ENCODE results near the gene HBS1L. TPM values are rescaled to one million over a fixed set of nuclear protein-coding genes. Genes with fewer than 3 reads are reported as not detected.
A peak's percentile ranks its signal among the peaks of the same experiment; 100 is the strongest.

The HBS1L gene
- total RNA-seq, 1 experiment from 2014 or later: 97.0 TPM

- Mint-ChIP-seq H3K36me3 (ENCODE audit: insufficient read depth, unreplicated experiment) (peaks cover 8% of the 10 kb centered on the region), H3K9me3 (ENCODE audit: unreplicated experiment) (no peaks in the 10 kb centered on the region), H3K27me3 (ENCODE audit: insufficient read depth, unreplicated experiment) (peaks cover 22% of the 10 kb centered on the region), H3K4me3 (ENCODE audit: unreplicated experiment) (no peak overlapping the region), H3K27ac (ENCODE audit: low read depth, unreplicated experiment) (no peak overlapping the region), H3K4me1 (ENCODE audit: insufficient read depth, unreplicated experiment) (peaks cover 12% of the 10 kb centered on the region)
- no TSS peak for BruUV-seq (replicated peaks)
- DNase-seq (ENCODE audit: unreplicated experiment): no peak
- intact Hi-C loops (cut with micrococcal nuclease): no loop called here
- ChIA-PET POLR2A (interaction anchor here (1.9 kb wide), 1 partner anchor 30 kb away, joined by 5 read pairs; no protein-coding TSS in a partner anchor), CTCF (interaction anchor here (0.6 to 2.4 kb wide), 2 partner anchors 85 to 89 kb away, joined by 4 to 7 read pairs; no protein-coding TSS in a partner anchor)
- TF ChIP-seq CTCF (IDR thresholded peaks at IDR 0.05; ENCODE audit: unreplicated experiment): no peak
Measured at GRCh38 chr6:135056632-135057031, 2.0 kb upstream of the HBS1L start.

GRCh38 chr6:135054226-135054568, 425 bp downstream of the HBS1L start:
- ChIA-PET CTCF (interaction anchor here (0.6 to 1.2 kb wide), 3 partner anchors 8 to 1484 kb away, joined by 3 to 6 read pairs (median 3); no protein-coding TSS in a partner anchor), POLR2A (interaction anchor here (0.6 to 2.2 kb wide), 12 partner anchors 8 to 990 kb away, joined by 3 to 17 read pairs (median 5); no protein-coding TSS in a partner anchor)
- DNase-seq (ENCODE audit: unreplicated experiment): no peak
- Mint-ChIP-seq H3K36me3 (ENCODE audit: insufficient read depth, unreplicated experiment) (peaks cover 14% of the 10 kb centered on the region), H3K4me3 (ENCODE audit: unreplicated experiment) (peak overlapping the region; percentile 91), H3K27me3 (ENCODE audit: insufficient read depth, unreplicated experiment) (no peaks in the 10 kb centered on the region), H3K27ac (ENCODE audit: low read depth, unreplicated experiment) (peak overlapping the region; percentile 99), H3K9me3 (ENCODE audit: unreplicated experiment) (no peaks in the 10 kb centered on the region), H3K4me1 (ENCODE audit: insufficient read depth, unreplicated experiment) (peaks cover 17% of the 10 kb centered on the region)
- no peak for TF ChIP-seq CTCF (IDR thresholded peaks at IDR 0.05; ENCODE audit: unreplicated experiment)
- no TSS peak for BruUV-seq (replicated peaks)
- intact Hi-C loops (cut with micrococcal nuclease): no loop called here

- Mint-ChIP-seq H3K4me3 (ENCODE audit: unreplicated experiment) (peak overlapping the region; percentile 91), H3K4me1 (ENCODE audit: insufficient read depth, unreplicated experiment) (peaks cover 17% of the 10 kb centered on the region), H3K36me3 (ENCODE audit: insufficient read depth, unreplicated experiment) (peaks cover 21% of the 10 kb centered on the region), H3K9me3 (ENCODE audit: unreplicated experiment) (no peaks in the 10 kb centered on the region), H3K27ac (ENCODE audit: low read depth, unreplicated experiment) (peak overlapping the region; percentile 99), H3K27me3 (ENCODE audit: insufficient read depth, unreplicated experiment) (no peaks in the 10 kb centered on the region)
- ChIA-PET CTCF (no interaction called here), POLR2A (interaction anchor here (0.6 to 2.1 kb wide), 8 partner anchors 7 to 90 kb away, joined by 3 to 9 read pairs (median 6); no protein-coding TSS in a partner anchor)
- no peak for TF ChIP-seq CTCF (IDR thresholded peaks at IDR 0.05; ENCODE audit: unreplicated experiment)
- no TSS peak for BruUV-seq (replicated peaks)
- intact Hi-C loops (cut with micrococcal nuclease): no loop called here
- no peak for DNase-seq (ENCODE audit: unreplicated experiment)
Measured at GRCh38 chr6:135053406-135053805, 1.2 kb downstream of the HBS1L start.

- no TSS peak for BruUV-seq (replicated peaks)
- TF ChIP-seq CTCF (IDR thresholded peaks at IDR 0.05; ENCODE audit: unreplicated experiment): no peak
- H3K4me3 Mint-ChIP-seq (ENCODE audit: unreplicated experiment): peak overlapping the region; percentile 91
- H3K27me3 Mint-ChIP-seq (ENCODE audit: insufficient read depth, unreplicated experiment): no peaks in the 10 kb centered on the region
- POLR2A ChIA-PET: interaction anchor here (0.6 to 1.9 kb wide), 4 partner anchors 9 to 20 kb away, joined by 3 to 7 read pairs (median 6); no protein-coding TSS in a partner anchor
- CTCF ChIA-PET: no interaction called here
- intact Hi-C loops (cut with micrococcal nuclease): no loop called here
- no peak for DNase-seq (ENCODE audit: unreplicated experiment)
- no peak overlapping the region for H3K27ac Mint-ChIP-seq (ENCODE audit: low read depth, unreplicated experiment)
- H3K4me1 Mint-ChIP-seq (ENCODE audit: insufficient read depth, unreplicated experiment): peaks cover 17% of the 10 kb centered on the region
- no peaks in the 10 kb centered on the region for H3K9me3 Mint-ChIP-seq (ENCODE audit: unreplicated experiment)
- H3K36me3 Mint-ChIP-seq (ENCODE audit: insufficient read depth, unreplicated experiment): peaks cover 26% of the 10 kb centered on the region
Measured at GRCh38 chr6:135052939-135053338, 1.7 kb downstream of the HBS1L start.
